HepG2 (cell line): ENCODE results near the gene WDR7. TPM values are rescaled to one million over a fixed set of nuclear protein-coding genes. Genes with fewer than 3 reads are reported as not detected.

ENCODE experiments used
- ATAC-seq: fragments of 200-7000 bp; cut with Tn5 transposase; 3 replicates; pipeline ENCODE4 v1.9.1; 2020; ENCODE audit warnings: mild to moderate bottlenecking, moderate library complexity
- BruUV-seq: library from RNA; stranded (reverse); fragments of 400-500 nt; replicated peaks from 2 replicates; lab custom pipeline; 2021; lab: Mats Ljungman, UMichigan
- CTCF ChIA-PET: fragments of 300-600 bp; formaldehyde crosslinking; extraction: SDS; loops from one replicate; lab custom pipeline; 2021; ENCODE audit warnings: low total read pairs, inconsistent platforms, low intra/inter-chr PET ratio; lab: Yijun Ruan, JAX
- POLR2A ChIA-PET: fragments of 350-600 bp; sonication (Branson Sonifier 250); formaldehyde crosslinking; loops from one replicate; lab custom pipeline; 2020; ENCODE audit warnings: antibody characterized with exemption, inconsistent platforms; lab: Yijun Ruan, JAX
- DNase-seq: peaks from one replicate; pipeline ENCODE4 v3.0.0-alpha.2; 2015; ENCODE audit warnings: low spot score
- FAIRE-seq: peaks from 3 replicates; lab custom pipeline; 2011; peaks lifted over from hg19 to GRCh38; lab: Jason Lieb, UNC
- H2AFZ ChIP-seq: one replicate; pipeline ENCODE4 v1.6.1; 2011; ENCODE audit warnings: low read length, inconsistent platforms
- H3K27ac ChIP-seq: fragments of 300-600 bp; 3 replicates; pipeline ENCODE4 v1.8.0; 2011; ENCODE audit warnings: mixed run types, mild to moderate bottlenecking, mixed read lengths, low read length, inconsistent platforms; ENCODE audit not compliant: insufficient read depth; ENCODE audit errors: extremely low read length
- H3K27me3 ChIP-seq, 2 experiments: fragments of 200-600 bp in 1 of 2; 2 replicates in 1 of 2; 3 replicates in 1 of 2; pipeline versions ENCODE4 v1.6.0 to v1.8.0; 2011; ENCODE audit warnings: low read length in 2 of 2, mild to moderate bottlenecking in 2 of 2, moderate library complexity in 2 of 2, inconsistent platforms in 1 of 2; ENCODE audit not compliant: insufficient read depth in 2 of 2, control insufficient read depth in 1 of 2
- H3K36me3 ChIP-seq, 2 experiments: fragments of 200-600 bp in 1 of 2; replicated peaks in 1 of 2; 2 replicates in 1 of 2; 3 replicates in 1 of 2; pipeline versions ENCODE4 v1.5.1 to v1.8.0; 2011; ENCODE audit warnings: low read length in 2 of 2, inconsistent platforms in 1 of 2; ENCODE audit not compliant: insufficient read depth in 2 of 2, control insufficient read depth in 1 of 2
- H3K4me1 ChIP-seq: 2 replicates; pipeline ENCODE4 v1.5.1; 2012; ENCODE audit warnings: low read length, inconsistent platforms; ENCODE audit not compliant: insufficient read depth
- H3K4me2 ChIP-seq: 2 replicates; pipeline ENCODE4 v1.6.0; 2011; ENCODE audit warnings: low read depth, low read length, inconsistent platforms
- H3K4me3 ChIP-seq, 3 experiments: fragments of 200-600 bp in 1 of 3; sonication (generic), shearing (Covaris generic) in 1 of 3; replicated peaks in 1 of 3; 2 replicates each; pipeline ENCODE4 v1.5.1; 2011 to 2016; ENCODE audit warnings: low read length in 3 of 3, inconsistent platforms in 2 of 3, low read depth in 2 of 3, mild to moderate bottlenecking in 2 of 3, control low read depth in 1 of 3, mixed read lengths in 1 of 3; ENCODE audit not compliant: insufficient read depth in 1 of 3
- H3K79me2 ChIP-seq: one replicate; pipeline ENCODE4 v1.6.1; 2011; ENCODE audit warnings: low read length, inconsistent platforms; ENCODE audit not compliant: insufficient read depth
- H3K9ac ChIP-seq: 2 replicates; pipeline ENCODE4 v1.6.0; 2011; ENCODE audit warnings: mild to moderate bottlenecking, low read depth, low read length, inconsistent platforms; ENCODE audit not compliant: insufficient read depth
- H3K9me3 ChIP-seq: 2 replicates; pipeline ENCODE4 v1.5.1; 2012; ENCODE audit warnings: mild to moderate bottlenecking, low read length
- H4K20me1 ChIP-seq: 2 replicates; pipeline ENCODE4 v1.6.0; 2011; ENCODE audit warnings: inconsistent platforms, mild to moderate bottlenecking, low read length, moderate library complexity; ENCODE audit not compliant: insufficient read depth
- ARHGAP35 ChIP-seq: sonication (generic); formaldehyde crosslinking; IDR thresholded peaks from 2 replicates; pipeline ENCODE4 v1.9.0; 2022; ENCODE audit warnings: mild to moderate bottlenecking, inconsistent platforms, moderate library complexity, missing genetic modification reagents, borderline replicate concordance
- CHD2 ChIP-seq: IDR thresholded peaks from 2 replicates; pipeline ENCODE4 v1.6.1; 2011; ENCODE audit warnings: low read depth, low read length, improper control_type of control experiment
- HOXA7 ChIP-seq: sonication (generic); formaldehyde crosslinking; IDR thresholded peaks from 2 replicates; pipeline ENCODE4 v1.8.1; 2022; ENCODE audit warnings: mild to moderate bottlenecking, missing genetic modification reagents, moderate library complexity
- KMT2B ChIP-seq: IDR thresholded peaks from 2 replicates; pipeline ENCODE4 v1.6.1; 2016; ENCODE audit warnings: missing genetic modification reagents, missing compliant biosample characterization
- NCOA1 ChIP-seq: sonication (generic); formaldehyde crosslinking; IDR thresholded peaks from 2 replicates; pipeline ENCODE4 v1.9.0; 2021; ENCODE audit warnings: missing genetic modification reagents
- WGBS: methylation state at CpG from one replicate; pipeline ENCODE4 v1.1.6; 2017; ENCODE audit warnings: low lambda C conversion rate; 5-methylcytosine and 5-hydroxymethylcytosine counted together
- in situ Hi-C: cut with HindIII; loops from 2 replicates; pipeline ENCODE4 v1.10.0; 2017; ENCODE audit warnings: low pct_unique_long_range_greater_than_20kb; ENCODE audit not compliant: extremely low pct_ligation_motif_present
- intact Hi-C: fragments of 100-400 bp; cut with micrococcal nuclease; formaldehyde crosslinking; loops from one replicate; pipeline ENCODE4 v1.10.0; 2022; ENCODE audit not compliant: unreplicated experiment
- polyA plus RNA-seq, 8 experiments: library from polyadenylated mRNA; depleted of rRNA in 3 of 8; stranded (reverse) in 7 of 8; unstranded in 1 of 8; fragments of >200 nt; fragmentation: Illumina TruSeq in 4 of 8; extraction: Trizol in 4 of 8; gene quantifications; 2 replicates each; pipeline versions ENCODE4 v1.2.1 to v1.2.3, GENCODE V29; 2011 to 2016; ENCODE audit warnings: low read depth in 4 of 8, missing spikeins in 1 of 8, mixed read lengths in 1 of 8; ENCODE audit not compliant: insufficient read depth in 1 of 8
- total RNA-seq, 5 experiments: library from RNA; depleted of rRNA; stranded (reverse); fragments of >200 nt; fragmentation: Illumina TruSeq; extraction: Trizol; gene quantifications; 2 replicates each; pipeline ENCODE4 v1.2.3, GENCODE V29; 2016; ENCODE audit warnings: low read depth in 1 of 5
- TF ChIP-seq, protein P1 (sequence below): sonication (generic); formaldehyde crosslinking; IDR thresholded peaks from 2 replicates; pipeline ENCODE4 v1.4.0; 2020; ENCODE audit warnings: mild to moderate bottlenecking, missing genetic modification reagents

WDR7 gene
- total and polyA plus RNA-seq, 2 of the 13 experiments (the other 11 are each of a cell fraction or from before 2014, with no cell fraction given) = 2.0 to 7.8 TPM

DNA sequence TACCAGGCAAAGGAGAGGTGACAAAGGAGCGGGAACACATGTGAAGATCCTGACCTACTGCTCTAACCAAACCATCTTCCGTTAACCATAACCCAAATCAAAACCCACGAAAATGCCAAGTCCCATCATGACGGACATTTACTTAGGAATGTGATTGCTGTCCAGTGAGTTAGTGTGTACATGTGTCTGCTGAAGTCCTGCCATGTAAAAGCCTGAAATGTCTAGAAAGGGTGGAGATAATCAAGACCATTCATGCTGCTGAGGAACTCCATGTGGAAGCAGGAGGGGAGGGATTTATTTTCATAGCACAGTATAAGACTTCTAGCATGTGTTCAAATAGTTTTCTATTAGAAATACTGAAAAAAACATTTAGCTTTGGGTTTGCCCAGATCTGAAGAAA, 358.7 kb downstream of the WDR7 start (continued):
- TF ChIP-seq CHD2 = no peak

DNA sequence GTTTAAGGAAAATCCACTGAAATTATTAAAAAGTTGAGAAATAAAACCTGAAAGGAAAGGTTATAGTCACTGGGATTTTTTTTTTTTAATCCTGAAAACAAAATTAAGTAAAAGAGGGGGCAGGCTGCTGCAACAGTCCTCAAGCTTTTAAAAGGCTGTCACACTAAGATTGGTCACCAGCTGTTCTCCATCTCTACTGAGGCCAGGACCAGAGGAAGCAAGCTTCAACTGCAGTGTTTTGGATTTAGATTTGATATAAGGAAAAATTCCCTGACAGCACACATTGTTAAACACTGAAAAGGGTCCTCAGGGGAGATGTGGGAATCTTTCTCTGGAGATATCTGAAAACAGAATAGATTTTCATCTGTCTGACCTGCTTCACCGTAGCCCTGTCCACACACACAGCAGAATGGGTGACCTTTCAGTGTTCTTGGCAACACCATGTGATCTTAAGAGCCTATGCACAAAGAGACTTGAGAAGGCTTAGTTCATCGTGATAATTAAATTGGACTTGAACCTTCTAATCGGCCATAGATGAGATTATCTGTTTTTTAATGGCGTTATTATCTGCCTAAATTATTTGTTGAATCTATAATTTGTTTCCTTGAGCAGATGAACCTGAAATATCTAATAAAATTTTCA, 363.7 kb downstream of the WDR7 start:
- no peak overlapping the region for H3K4me2 ChIP-seq
- ATAC-seq (no peak), FAIRE-seq (no peak), DNase-seq (no peak)
- no peak overlapping the region for H3K4me3 ChIP-seq
- H3K9ac ChIP-seq = no peak overlapping the region
- no peaks in the 10 kb centered on the region for H3K9me3 ChIP-seq
- CTCF ChIA-PET = no interaction called here
- no peaks in the 10 kb centered on the region for H3K4me1 ChIP-seq
- TF ChIP-seq NCOA1 (CRISPR knock-in tag) (no peak), HOXA7 (CRISPR knock-in tag) (no peak), ARHGAP35 (CRISPR knock-in tag) (no peak), KMT2B (no peak)
- TF ChIP-seq, protein P1, sequence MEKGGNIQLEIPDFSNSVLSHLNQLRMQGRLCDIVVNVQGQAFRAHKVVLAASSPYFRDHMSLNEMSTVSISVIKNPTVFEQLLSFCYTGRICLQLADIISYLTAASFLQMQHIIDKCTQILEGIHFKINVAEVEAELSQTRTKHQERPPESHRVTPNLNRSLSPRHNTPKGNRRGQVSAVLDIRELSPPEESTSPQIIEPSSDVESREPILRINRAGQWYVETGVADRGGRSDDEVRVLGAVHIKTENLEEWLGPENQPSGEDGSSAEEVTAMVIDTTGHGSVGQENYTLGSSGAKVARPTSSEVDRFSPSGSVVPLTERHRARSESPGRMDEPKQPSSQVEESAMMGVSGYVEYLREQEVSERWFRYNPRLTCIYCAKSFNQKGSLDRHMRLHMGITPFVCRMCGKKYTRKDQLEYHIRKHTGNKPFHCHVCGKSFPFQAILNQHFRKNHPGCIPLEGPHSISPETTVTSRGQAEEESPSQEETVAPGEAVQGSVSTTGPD = no peak
- TF ChIP-seq, all 625 proteins: peak for 0
- intact Hi-C loops (no loop called here), in situ Hi-C loops (no loop called here)
- H2AFZ ChIP-seq = no peak overlapping the region
- H3K79me2 ChIP-seq = no peaks in the 10 kb centered on the region
- no peaks in the 10 kb centered on the region for H3K36me3 ChIP-seq
- 43% methylated on average over 4 of the region's 4 CpGs for whole genome bisulfite sequencing
- no peak overlapping the region for H3K27ac ChIP-seq
- BruUV-seq = no TSS peak
- no peaks in the 10 kb centered on the region for H3K27me3 ChIP-seq
- no peaks in the 10 kb centered on the region for H4K20me1 ChIP-seq
- POLR2A ChIA-PET = no interaction called here
